ENCODE data around the gene MED15.

MED15 gene

GRCh38 chr22:20634560-20635226 lies 127.3 kb downstream of the MED15 start:
- Mint-ChIP-seq H3K36me3 (ENCODE audit: insufficient read depth) (no peaks in the 10 kb centered on the region), H3K27me3 (peaks cover 8 to 64% of the 10 kb centered on the region in 2 donors), H3K9me3 (peaks cover under 1 to 1% of the 10 kb centered on the region in 2 donors), H3K27ac (no peak overlapping the region), H3K4me1 (ENCODE audit: low read depth in 2 of 2) (no peaks in the 10 kb centered on the region), H3K4me3 (no peak overlapping the region)
- ATAC-seq (replicated peaks) (no peak), DNase-seq (no peak)

- Mint-ChIP-seq H3K36me3 (ENCODE audit: insufficient read depth) (no peaks in the 10 kb centered on the region), H3K4me3 (no peak overlapping the region), H3K27ac (no peak overlapping the region), H3K4me1 (ENCODE audit: low read depth in 2 of 2) (no peaks in the 10 kb centered on the region), H3K9me3 (peaks cover 3 to 5% of the 10 kb centered on the region in 2 donors), H3K27me3 (peaks cover 8 to 65% of the 10 kb centered on the region in 2 donors)
- no peak for DNase-seq
- no peak for ATAC-seq (replicated peaks)
These were observed 127.8 kb downstream of the MED15 start for GRCh38 chr22:20635227-20635591.

DNA sequence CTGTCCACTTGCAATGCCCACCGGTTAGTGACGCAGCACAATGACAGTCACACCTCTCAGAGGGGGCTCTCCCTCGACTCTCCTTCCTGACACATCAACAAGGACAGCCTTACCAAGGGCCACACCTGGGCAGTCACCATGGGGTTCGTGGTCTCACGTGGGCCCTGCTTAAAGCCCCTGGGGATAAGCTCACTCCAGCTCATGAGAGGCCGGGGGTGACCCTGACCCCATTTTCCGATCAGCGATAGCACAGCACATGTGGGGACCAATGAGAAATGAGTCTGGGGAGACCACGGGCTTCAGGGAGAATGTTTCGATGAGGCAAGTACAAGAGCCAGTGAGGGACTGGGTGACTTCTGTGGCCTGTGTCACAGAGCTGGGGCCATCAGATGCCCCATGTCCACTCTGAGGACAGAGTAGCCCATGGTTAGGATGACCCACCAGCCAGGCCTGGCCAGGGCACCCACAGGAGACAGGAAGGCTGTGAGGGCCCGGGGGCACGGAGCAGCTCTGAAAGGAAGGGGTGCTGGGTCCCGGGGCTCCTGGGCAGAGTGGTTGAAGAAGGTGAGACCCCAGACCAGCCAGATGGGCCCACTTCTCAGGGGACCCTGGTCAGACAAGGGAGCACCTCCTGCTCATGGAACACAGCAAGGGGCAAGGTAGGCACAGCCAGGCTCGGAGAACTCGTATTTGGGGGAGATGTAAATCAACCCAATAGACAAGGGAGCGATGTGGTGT lies 128.8 kb downstream of the MED15 start:
- no peak overlapping the region for H3K4me3 Mint-ChIP-seq
- peaks cover 8 to 62% of the 10 kb centered on the region in 2 donors for H3K27me3 Mint-ChIP-seq
- DNase-seq (no peak), ATAC-seq (replicated peaks) (no peak)
- peak overlapping the region in 1 of 2 donors; percentile 27 for H3K27ac Mint-ChIP-seq
- peaks cover 3 to 5% of the 10 kb centered on the region in 2 donors for H3K9me3 Mint-ChIP-seq
- no peaks in the 10 kb centered on the region for H3K36me3 Mint-ChIP-seq (ENCODE audit: insufficient read depth)
- no peaks in the 10 kb centered on the region for H3K4me1 Mint-ChIP-seq (ENCODE audit: low read depth in 2 of 2)

DNA sequence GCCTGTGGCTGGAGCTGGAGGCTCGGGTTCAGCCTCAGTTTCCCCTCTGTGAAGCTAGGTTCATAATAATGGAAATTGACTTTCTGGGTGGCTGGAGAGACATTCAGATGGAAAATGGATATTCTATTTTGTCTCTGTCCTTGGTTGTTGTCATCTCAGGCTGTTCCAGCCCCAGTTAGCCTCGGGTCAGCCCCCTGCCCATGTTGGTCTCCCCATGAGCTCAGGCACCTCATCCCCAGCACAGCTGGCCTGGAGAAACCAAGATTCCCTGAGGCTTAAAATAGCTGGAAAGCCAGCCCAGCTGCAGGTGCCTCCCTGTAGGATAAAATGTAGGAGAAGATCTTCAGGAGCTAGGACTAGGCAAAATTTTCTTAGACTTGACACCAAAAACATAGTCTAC lies 129.5 kb downstream of the MED15 start:
- ATAC-seq (replicated peaks) (no peak), DNase-seq (no peak)
- Mint-ChIP-seq H3K9me3 (peaks cover 3 to 5% of the 10 kb centered on the region in 2 donors), H3K27ac (peak overlapping the region in 1 of 2 donors; percentile 27), H3K4me1 (ENCODE audit: low read depth in 2 of 2) (no peaks in the 10 kb centered on the region), H3K27me3 (peaks cover 8 to 55% of the 10 kb centered on the region in 2 donors), H3K4me3 (no peak overlapping the region), H3K36me3 (ENCODE audit: insufficient read depth) (no peaks in the 10 kb centered on the region)

Measured in effector memory CD8-positive, alpha-beta T cell (primary cell).